GM19438 (cell line): ENCODE measurements around the gene RPL28.
"Not testable (repeated sequence)": the region's sequence is repeated elsewhere in the genome, so short reads cannot be mapped to it uniquely, and the experiment has no call there.

Experiments used
- ATAC-seq: cut with Tn5 transposase; IDR thresholded peaks from one replicate; pipeline ENCODE4 v1.9.1; 2021; ENCODE audit warnings: low read depth; ENCODE audit not compliant: unreplicated experiment

The RPL28 gene

GRCh38 chr19:55391191-55391670 lies 5.5 kb downstream of the RPL28 start:
- no peak for ATAC-seq

GRCh38 chr19:55391702-55392615 lies 6.2 kb downstream of the RPL28 start:
- no peak for ATAC-seq

- no peak for ATAC-seq
These were observed 7.4 kb downstream of the RPL28 start for GRCh38 chr19:55392820-55393761.

- ATAC-seq = no peak
These were observed 12.6 kb downstream of the RPL28 start for GRCh38 chr19:55398200-55398925.

- ATAC-seq = no peak
These were observed 14.8 kb downstream of the RPL28 start for GRCh38 chr19:55400281-55401087.

- ATAC-seq = not testable (repeated sequence)
These were observed 15.7 kb downstream of the RPL28 start for GRCh38 chr19:55401390-55401789.

- ATAC-seq = no peak
These were observed 16.8 kb downstream of the RPL28 start for GRCh38 chr19:55402509-55402908.

GRCh38 chr19:55405638-55406037 lies 19.9 kb downstream of the RPL28 start:
- ATAC-seq = no peak

GRCh38 chr19:55406091-55406825 lies 20.5 kb downstream of the RPL28 start:
- no peak for ATAC-seq

- no peak for ATAC-seq
These were observed 21.3 kb downstream of the RPL28 start for GRCh38 chr19:55406826-55407549.

GRCh38 chr19:55407550-55407799 lies 21.7 kb downstream of the RPL28 start, which contains the start of gene UBE2S:
Gene UBE2S, minus strand, starts transcription at chr19:55407788. Its CDS starts 199 bp downstream, at chr19:55407589.
- ATAC-seq = not testable (repeated sequence)

- peak; percentile 90 for ATAC-seq
These were observed 22.2 kb downstream of the RPL28 start for GRCh38 chr19:55407800-55408532.

GRCh38 chr19:55408533-55408872 lies 22.8 kb downstream of the RPL28 start:
- no peak for ATAC-seq

GRCh38 chr19:55409179-55409578 lies 23.4 kb downstream of the RPL28 start:
- not testable (repeated sequence) for ATAC-seq

GRCh38 chr19:55410168-55410567 lies 24.4 kb downstream of the RPL28 start:
- no peak for ATAC-seq

GRCh38 chr19:55418185-55418584 lies 32.5 kb downstream of the RPL28 start:
- ATAC-seq = no peak

- ATAC-seq = no peak
These were observed 33.4 kb downstream of the RPL28 start for GRCh38 chr19:55419103-55419502.
